Measurements from ENCODE around the gene IL1RAPL1. TPM values are rescaled to one million over a fixed set of nuclear protein-coding genes. Genes with fewer than 3 reads are reported as not detected.

IL1RAPL1 gene
- total RNA-seq, 5 donors from 2014 or later (not counting 1 experiment from before 2014, with no cell fraction given) = not detected

DNA sequence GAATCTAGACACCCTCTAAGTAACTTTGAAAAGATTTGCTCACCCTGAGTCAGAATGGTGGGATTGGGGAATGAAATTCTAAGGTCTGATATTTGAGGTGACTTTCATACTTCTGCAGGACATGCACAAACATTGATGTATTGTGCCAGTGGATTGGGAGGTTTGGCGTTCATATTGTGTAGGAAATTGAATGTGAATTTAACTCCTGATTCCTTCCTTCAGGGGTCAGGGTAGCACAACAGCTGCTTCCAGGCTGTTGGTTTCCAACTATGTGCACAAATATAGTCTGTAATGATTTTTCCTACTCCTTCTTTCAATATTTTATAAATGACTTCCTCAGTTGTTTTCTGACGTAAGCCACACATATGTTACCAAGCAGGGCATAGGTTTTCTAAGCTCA is 3.1 kb downstream of the IL1RAPL1 start:
- ATAC-seq (replicated peaks in 1 of 4) (no peak), DNase-seq (no peak)
- 100% methylated on average over 1 of the region's 2 CpGs for WGBS (ENCODE audit: insufficient coverage)
- Mint-ChIP-seq H3K36me3 (no peaks in the 10 kb centered on the region), H3K9me3 (no peaks in the 10 kb centered on the region), H3K27ac (no peak overlapping the region), H3K4me1 (no peaks in the 10 kb centered on the region), H3K27me3 (peaks cover 0 to 2% of the 10 kb centered on the region in 2 donors), H3K4me3 (no peak overlapping the region)
- peaks cover 0 to 6% of the 10 kb centered on the region in 2 experiments for H3K27me3 ChIP-seq (replicated peaks in 1 of 2; ENCODE audit: control insufficient read depth in 2 of 2, extremely low read depth in 1 of 2, insufficient read depth in 2 of 2, low read length in 1 of 2)
- no peaks in the 10 kb centered on the region for H3K9me3 ChIP-seq
- no peak overlapping the region for H3K27ac ChIP-seq (ENCODE audit: low read length)
- POLR2A ChIA-PET = no interaction called here
- H3K4me1 ChIP-seq (ENCODE audit: control insufficient read depth in 1 of 2, extremely low read depth in 1 of 2, insufficient read depth in 2 of 2, low read length in 2 of 2) = no peaks in the 10 kb centered on the region
- CTCF ChIA-PET = no interaction called here
- no peak overlapping the region for H3K4me3 ChIP-seq (ENCODE audit: control insufficient read depth in 1 of 2, extremely low read depth in 1 of 2, low read length in 1 of 2)
- no peaks in the 10 kb centered on the region for H3K36me3 ChIP-seq (ENCODE audit: control insufficient read depth in 2 of 2, extremely low read depth in 1 of 2, insufficient read depth in 1 of 2, low read length in 1 of 2)

- H3K27me3 Mint-ChIP-seq = peaks cover 0 to 4% of the 10 kb centered on the region in 2 donors
- no peak overlapping the region for H3K27ac ChIP-seq (ENCODE audit: low read length)
- no peaks in the 10 kb centered on the region for H3K4me1 Mint-ChIP-seq
- no peaks in the 10 kb centered on the region for H3K9me3 Mint-ChIP-seq
- no peak for DNase-seq
- no peaks in the 10 kb centered on the region for H3K4me1 ChIP-seq (ENCODE audit: control insufficient read depth in 1 of 2, extremely low read depth in 1 of 2, insufficient read depth in 2 of 2, low read length in 2 of 2)
- peaks cover 0 to 6% of the 10 kb centered on the region in 2 experiments for H3K27me3 ChIP-seq (replicated peaks in 1 of 2; ENCODE audit: control insufficient read depth in 2 of 2, extremely low read depth in 1 of 2, insufficient read depth in 2 of 2, low read length in 1 of 2)
- ChIA-PET CTCF (no interaction called here), POLR2A (no interaction called here)
- no CpG with 5 or more reads among the region's 7 CpGs for WGBS (ENCODE audit: insufficient coverage)
- no peaks in the 10 kb centered on the region for H3K36me3 ChIP-seq (ENCODE audit: control insufficient read depth in 2 of 2, extremely low read depth in 1 of 2, insufficient read depth in 1 of 2, low read length in 1 of 2)
- H3K4me3 Mint-ChIP-seq = no peak overlapping the region
- no peak overlapping the region for H3K27ac Mint-ChIP-seq
- H3K9me3 ChIP-seq = no peaks in the 10 kb centered on the region
- no peak for ATAC-seq (replicated peaks in 1 of 4)
- no peaks in the 10 kb centered on the region for H3K36me3 Mint-ChIP-seq
- H3K4me3 ChIP-seq (ENCODE audit: control insufficient read depth in 1 of 2, extremely low read depth in 1 of 2, low read length in 1 of 2) = no peak overlapping the region
These were observed 4.3 kb downstream of the IL1RAPL1 start for GRCh38 chrX:28591542-28591941.

GRCh38 chrX:28595346-28595745 is 8.1 kb downstream of the IL1RAPL1 start:
- Mint-ChIP-seq H3K27ac (no peak overlapping the region), H3K4me1 (no peaks in the 10 kb centered on the region), H3K36me3 (no peaks in the 10 kb centered on the region), H3K4me3 (no peak overlapping the region), H3K9me3 (no peaks in the 10 kb centered on the region), H3K27me3 (peaks cover 0 to 8% of the 10 kb centered on the region in 2 donors)
- Histone ChIP-seq H3K27ac (ENCODE audit: low read length) (no peak overlapping the region), H3K9me3 (no peaks in the 10 kb centered on the region), H3K4me3 (ENCODE audit: control insufficient read depth in 1 of 2, extremely low read depth in 1 of 2, low read length in 1 of 2) (no peak overlapping the region), H3K36me3 (ENCODE audit: control insufficient read depth in 2 of 2, extremely low read depth in 1 of 2, insufficient read depth in 1 of 2, low read length in 1 of 2) (no peaks in the 10 kb centered on the region), H3K27me3 (replicated peaks in 1 of 2; ENCODE audit: control insufficient read depth in 2 of 2, extremely low read depth in 1 of 2, insufficient read depth in 2 of 2, low read length in 1 of 2) (no peaks in the 10 kb centered on the region), H3K4me1 (ENCODE audit: control insufficient read depth in 1 of 2, extremely low read depth in 1 of 2, insufficient read depth in 2 of 2, low read length in 2 of 2) (no peaks in the 10 kb centered on the region)
- ChIA-PET POLR2A (no interaction called here), CTCF (no interaction called here)
- no CpG with 5 or more reads among the region's 3 CpGs for WGBS (ENCODE audit: insufficient coverage)
- DNase-seq (no peak), ATAC-seq (replicated peaks in 1 of 4) (no peak)

GRCh38 chrX:28599957-28600356 is 12.7 kb downstream of the IL1RAPL1 start:
- no peaks in the 10 kb centered on the region for H3K36me3 ChIP-seq (ENCODE audit: control insufficient read depth in 2 of 2, extremely low read depth in 1 of 2, insufficient read depth in 1 of 2, low read length in 1 of 2)
- peaks cover 0 to 1% (median 0%) of the 10 kb centered on the region in 3 donors for H3K9me3 Mint-ChIP-seq
- H3K4me1 ChIP-seq (ENCODE audit: control insufficient read depth in 1 of 2, extremely low read depth in 1 of 2, insufficient read depth in 2 of 2, low read length in 2 of 2) = no peaks in the 10 kb centered on the region
- ChIA-PET POLR2A (no interaction called here), CTCF (no interaction called here)
- WGBS (ENCODE audit: insufficient coverage) = no CpG with 5 or more reads among the region's 6 CpGs
- no peak overlapping the region for H3K27ac Mint-ChIP-seq
- no peak overlapping the region for H3K27ac ChIP-seq (ENCODE audit: low read length)
- H3K27me3 ChIP-seq (replicated peaks in 1 of 2; ENCODE audit: control insufficient read depth in 2 of 2, extremely low read depth in 1 of 2, insufficient read depth in 2 of 2, low read length in 1 of 2) = no peaks in the 10 kb centered on the region
- H3K9me3 ChIP-seq = no peaks in the 10 kb centered on the region
- no peaks in the 10 kb centered on the region for H3K4me1 Mint-ChIP-seq
- no peaks in the 10 kb centered on the region for H3K36me3 Mint-ChIP-seq
- DNase-seq = no peak
- H3K4me3 Mint-ChIP-seq = no peak overlapping the region
- H3K27me3 Mint-ChIP-seq = peaks cover 0 to 10% of the 10 kb centered on the region in 2 donors
- ATAC-seq (replicated peaks in 1 of 4) = no peak
- no peak overlapping the region for H3K4me3 ChIP-seq (ENCODE audit: control insufficient read depth in 1 of 2, extremely low read depth in 1 of 2, low read length in 1 of 2)

DNA sequence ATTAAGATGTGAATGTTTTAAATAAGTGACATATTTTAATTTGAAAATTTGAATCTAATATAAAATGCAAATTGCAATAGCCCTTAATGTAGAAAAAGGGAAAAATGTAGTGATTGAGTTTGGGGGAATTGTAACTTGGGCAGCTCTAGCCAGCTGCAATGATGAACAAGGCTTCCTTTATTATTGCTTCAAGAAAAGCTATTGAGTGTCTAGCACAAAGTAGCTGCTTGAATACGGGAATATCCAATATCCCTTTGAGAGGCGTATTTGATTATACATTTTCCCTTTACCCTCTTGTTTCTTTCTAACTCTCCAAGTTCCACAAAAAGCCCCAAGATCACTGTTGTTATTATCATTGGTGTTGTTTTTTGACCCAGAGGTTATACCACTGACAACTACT is 21.8 kb downstream of the IL1RAPL1 start:
- no peaks in the 10 kb centered on the region for H3K27me3 Mint-ChIP-seq
- POLR2A ChIA-PET = no interaction called here
- no peaks in the 10 kb centered on the region for H3K9me3 ChIP-seq
- ATAC-seq (replicated peaks in 1 of 4) (no peak), DNase-seq (no peak)
- H3K4me1 Mint-ChIP-seq = no peaks in the 10 kb centered on the region
- H3K27ac Mint-ChIP-seq = no peak overlapping the region
- H3K27me3 ChIP-seq (replicated peaks in 1 of 2; ENCODE audit: control insufficient read depth in 2 of 2, extremely low read depth in 1 of 2, insufficient read depth in 2 of 2, low read length in 1 of 2) = no peaks in the 10 kb centered on the region
- no peaks in the 10 kb centered on the region for H3K36me3 Mint-ChIP-seq
- H3K36me3 ChIP-seq (ENCODE audit: control insufficient read depth in 2 of 2, extremely low read depth in 1 of 2, insufficient read depth in 1 of 2, low read length in 1 of 2) = no peaks in the 10 kb centered on the region
- H3K4me3 Mint-ChIP-seq = no peak overlapping the region
- no peaks in the 10 kb centered on the region for H3K4me1 ChIP-seq (ENCODE audit: control insufficient read depth in 1 of 2, extremely low read depth in 1 of 2, insufficient read depth in 2 of 2, low read length in 2 of 2)
- H3K4me3 ChIP-seq (ENCODE audit: control insufficient read depth in 1 of 2, extremely low read depth in 1 of 2, low read length in 1 of 2) = no peak overlapping the region
- peaks cover 0 to 10% (median 0%) of the 10 kb centered on the region in 3 donors for H3K9me3 Mint-ChIP-seq
- no CpG with 5 or more reads among the region's 2 CpGs for WGBS (ENCODE audit: insufficient coverage)
- CTCF ChIA-PET = no interaction called here
- no peak overlapping the region for H3K27ac ChIP-seq (ENCODE audit: low read length)

- DNase-seq (no peak), ATAC-seq (replicated peaks in 1 of 4) (no peak)
- Histone ChIP-seq H3K4me1 (ENCODE audit: control insufficient read depth in 1 of 2, extremely low read depth in 1 of 2, insufficient read depth in 2 of 2, low read length in 2 of 2) (no peaks in the 10 kb centered on the region), H3K9me3 (no peaks in the 10 kb centered on the region), H3K27me3 (replicated peaks in 1 of 2; ENCODE audit: control insufficient read depth in 2 of 2, extremely low read depth in 1 of 2, insufficient read depth in 2 of 2, low read length in 1 of 2) (no peaks in the 10 kb centered on the region), H3K27ac (ENCODE audit: low read length) (no peak overlapping the region), H3K4me3 (ENCODE audit: control insufficient read depth in 1 of 2, extremely low read depth in 1 of 2, low read length in 1 of 2) (no peak overlapping the region), H3K36me3 (ENCODE audit: control insufficient read depth in 2 of 2, extremely low read depth in 1 of 2, insufficient read depth in 1 of 2, low read length in 1 of 2) (no peaks in the 10 kb centered on the region)
- peaks cover 0 to 8% (median 0%) of the 10 kb centered on the region in 3 donors for H3K9me3 Mint-ChIP-seq
- no peaks in the 10 kb centered on the region for H3K27me3 Mint-ChIP-seq
- ChIA-PET POLR2A (no interaction called here), CTCF (no interaction called here)
- 80% methylated on average over 1 of the region's 5 CpGs for WGBS (ENCODE audit: insufficient coverage)
- H3K4me1 Mint-ChIP-seq = no peaks in the 10 kb centered on the region
- H3K4me3 Mint-ChIP-seq = no peak overlapping the region
- H3K36me3 Mint-ChIP-seq = no peaks in the 10 kb centered on the region
- no peak overlapping the region for H3K27ac Mint-ChIP-seq
These were observed 22.8 kb downstream of the IL1RAPL1 start for GRCh38 chrX:28609917-28610613.

DNA sequence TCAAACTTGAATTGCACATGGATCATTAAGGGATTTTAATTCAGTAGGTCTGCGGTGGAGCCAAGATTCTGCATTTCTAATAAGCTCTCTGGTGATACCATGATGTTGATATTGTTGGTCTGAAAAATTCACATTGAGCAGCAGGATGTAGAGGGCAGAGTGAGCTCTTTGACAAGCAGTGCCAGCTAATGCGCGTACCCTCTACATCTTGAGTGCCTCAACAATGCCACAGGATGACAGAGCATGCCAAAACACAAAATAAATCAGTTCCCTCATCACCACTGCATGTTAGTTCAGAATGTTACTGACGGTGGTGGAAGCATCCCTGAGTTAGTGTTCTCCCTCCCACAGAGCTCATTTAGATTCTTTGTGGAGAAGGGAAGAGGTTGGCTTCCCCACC is 23.5 kb downstream of the IL1RAPL1 start:
- no peaks in the 10 kb centered on the region for H3K27me3 Mint-ChIP-seq
- no peaks in the 10 kb centered on the region for H3K4me1 ChIP-seq (ENCODE audit: control insufficient read depth in 1 of 2, extremely low read depth in 1 of 2, insufficient read depth in 2 of 2, low read length in 2 of 2)
- no peak overlapping the region for H3K4me3 Mint-ChIP-seq
- H3K4me1 Mint-ChIP-seq = no peaks in the 10 kb centered on the region
- no CpG with 5 or more reads among the region's 4 CpGs for WGBS (ENCODE audit: insufficient coverage)
- ChIA-PET POLR2A (interaction anchor here in 1 of 2 donors (0.5 kb wide), 1 partner anchor 620 kb away, joined by 3 read pairs; no protein-coding TSS in a partner anchor), CTCF (no interaction called here)
- H3K36me3 ChIP-seq (ENCODE audit: control insufficient read depth in 2 of 2, extremely low read depth in 1 of 2, insufficient read depth in 1 of 2, low read length in 1 of 2) = no peaks in the 10 kb centered on the region
- no peak overlapping the region for H3K4me3 ChIP-seq (ENCODE audit: control insufficient read depth in 1 of 2, extremely low read depth in 1 of 2, low read length in 1 of 2)
- no peaks in the 10 kb centered on the region for H3K36me3 Mint-ChIP-seq
- no peaks in the 10 kb centered on the region for H3K9me3 ChIP-seq
- DNase-seq (no peak), ATAC-seq (replicated peaks in 1 of 4) (no peak)
- peaks cover 0 to 1% (median 0%) of the 10 kb centered on the region in 3 donors for H3K9me3 Mint-ChIP-seq
- H3K27ac Mint-ChIP-seq = no peak overlapping the region
- no peaks in the 10 kb centered on the region for H3K27me3 ChIP-seq (replicated peaks in 1 of 2; ENCODE audit: control insufficient read depth in 2 of 2, extremely low read depth in 1 of 2, insufficient read depth in 2 of 2, low read length in 1 of 2)
- H3K27ac ChIP-seq (ENCODE audit: low read length) = no peak overlapping the region

All from T-cell (primary cell).